Measurements from ENCODE around the gene COQ2.
"Not testable (repeated sequence)": the region's sequence is repeated elsewhere in the genome, so short reads cannot be mapped to it uniquely, and the experiment has no call there.

Gene COQ2

GRCh38 chr4:83283181-83283580 lies 1.4 kb downstream of the COQ2 start:
- no peak for DNase-seq

GRCh38 chr4:83282049-83282535 lies 2.5 kb downstream of the COQ2 start:
- DNase-seq = no peak

GRCh38 chr4:83281307-83281706 lies 3.3 kb downstream of the COQ2 start:
- no peak for DNase-seq

- no peak for DNase-seq
Observed at GRCh38 chr4:83276299-83277040, 8.1 kb downstream of the COQ2 start.

- not testable (repeated sequence) for DNase-seq
Observed at GRCh38 chr4:83273926-83274325, 10.7 kb downstream of the COQ2 start.

- DNase-seq = no peak
Observed at GRCh38 chr4:83272900-83273299, 11.7 kb downstream of the COQ2 start.

- no peak for DNase-seq
Observed at GRCh38 chr4:83269256-83269655, 15.3 kb downstream of the COQ2 start.

- no peak for DNase-seq
Observed at GRCh38 chr4:83268491-83268890, 16.1 kb downstream of the COQ2 start.

GRCh38 chr4:83267830-83268475 lies 16.6 kb downstream of the COQ2 start:
- DNase-seq = no peak

GRCh38 chr4:83267121-83267829 lies 17.3 kb downstream of the COQ2 start:
- no peak for DNase-seq

- no peak for DNase-seq
Observed at GRCh38 chr4:83266689-83267088, 17.9 kb downstream of the COQ2 start.

- DNase-seq = no peak
Observed at GRCh38 chr4:83263106-83263505, 21.5 kb downstream of the COQ2 start.

GRCh38 chr4:83262682-83263081 lies 21.9 kb downstream of the COQ2 start:
- DNase-seq = no peak

- no peak for DNase-seq
Observed at GRCh38 chr4:83261307-83261706, 23.3 kb downstream of the COQ2 start.

GRCh38 chr4:83259586-83259985 lies 25.0 kb downstream of the COQ2 start:
- DNase-seq = no peak

- DNase-seq = no peak
Observed at GRCh38 chr4:83258461-83258860, 26.1 kb downstream of the COQ2 start.

- DNase-seq = no peak
Observed at GRCh38 chr4:83257811-83258210, 26.8 kb downstream of the COQ2 start.

GRCh38 chr4:83255584-83255983 lies 29.0 kb downstream of the COQ2 start:
- DNase-seq = no peak

GRCh38 chr4:83252782-83253405 lies 31.7 kb downstream of the COQ2 start:
- peak; percentile 2 for DNase-seq

- DNase-seq = no peak
Observed at GRCh38 chr4:83251447-83251830, 33.2 kb downstream of the COQ2 start.

GRCh38 chr4:83250687-83251446 lies 33.7 kb downstream of the COQ2 start:
- DNase-seq = no peak

GRCh38 chr4:83248486-83248885 lies 36.1 kb downstream of the COQ2 start:
- DNase-seq = no peak
